Stimulated activated CD4-positive, alpha-beta T cell treated with anti-CD3 and anti-CD28 coated beads, Interleukin-12 subunit alpha, Interleukin-12 subunit beta, amount 100 ng/mL, for 48 hours (primary cell): ENCODE data around the gene SAMD4B.
"Not testable (repeated sequence)": the region's sequence is repeated elsewhere in the genome, so short reads cannot be mapped to it uniquely, and the experiment has no call there.

Source experiments
- DNase-seq, 3 donors: peaks; one replicate each; pipeline ENCODE4 v3.0.0-alpha.2; 2020; ENCODE audit warnings: low read depth in 2 of 3, low spot score in 1 of 3

Gene SAMD4B

GRCh38 chr19:39362682-39363657 lies 20.7 kb downstream of the SAMD4B start:
- DNase-seq, result no peak

GRCh38 chr19:39363901-39364457 lies 21.8 kb downstream of the SAMD4B start:
- no peak for DNase-seq

GRCh38 chr19:39365531-39365930 lies 23.3 kb downstream of the SAMD4B start:
- no peak for DNase-seq

- no peak for DNase-seq
These were observed 27.0 kb downstream of the SAMD4B start for GRCh38 chr19:39369200-39369599.

- DNase-seq, result no peak
These were observed 28.5 kb downstream of the SAMD4B start for GRCh38 chr19:39370735-39371134.

- DNase-seq, result no peak
These were observed 30.0 kb downstream of the SAMD4B start for GRCh38 chr19:39372047-39372802.

GRCh38 chr19:39372941-39373340 lies 30.7 kb downstream of the SAMD4B start:
- DNase-seq, result no peak

- DNase-seq, result no peak
These were observed 33.7 kb downstream of the SAMD4B start for GRCh38 chr19:39375929-39376328.

- DNase-seq, result no peak
These were observed 35.4 kb downstream of the SAMD4B start for GRCh38 chr19:39377373-39378362.

- DNase-seq, result not testable (repeated sequence)
These were observed 37.1 kb downstream of the SAMD4B start for GRCh38 chr19:39379366-39379765.

- no peak for DNase-seq
These were observed 37.7 kb downstream of the SAMD4B start for GRCh38 chr19:39379865-39380396.

GRCh38 chr19:39380521-39381502 lies 38.6 kb downstream of the SAMD4B start:
- DNase-seq, result no peak

GRCh38 chr19:39381910-39382611 lies 39.8 kb downstream of the SAMD4B start:
- DNase-seq, result no peak

- DNase-seq, result no peak
These were observed 41.0 kb downstream of the SAMD4B start for GRCh38 chr19:39382991-39383828.

GRCh38 chr19:39384839-39385568 lies 42.8 kb downstream of the SAMD4B start:
- DNase-seq, result no peak

GRCh38 chr19:39385629-39386411 lies 43.6 kb downstream of the SAMD4B start:
- DNase-seq, result no peak
